ENCODE data around the gene CBR3.
A peak's percentile ranks its signal among the peaks of the same experiment; 100 is the strongest.

CBR3 gene

DNA sequence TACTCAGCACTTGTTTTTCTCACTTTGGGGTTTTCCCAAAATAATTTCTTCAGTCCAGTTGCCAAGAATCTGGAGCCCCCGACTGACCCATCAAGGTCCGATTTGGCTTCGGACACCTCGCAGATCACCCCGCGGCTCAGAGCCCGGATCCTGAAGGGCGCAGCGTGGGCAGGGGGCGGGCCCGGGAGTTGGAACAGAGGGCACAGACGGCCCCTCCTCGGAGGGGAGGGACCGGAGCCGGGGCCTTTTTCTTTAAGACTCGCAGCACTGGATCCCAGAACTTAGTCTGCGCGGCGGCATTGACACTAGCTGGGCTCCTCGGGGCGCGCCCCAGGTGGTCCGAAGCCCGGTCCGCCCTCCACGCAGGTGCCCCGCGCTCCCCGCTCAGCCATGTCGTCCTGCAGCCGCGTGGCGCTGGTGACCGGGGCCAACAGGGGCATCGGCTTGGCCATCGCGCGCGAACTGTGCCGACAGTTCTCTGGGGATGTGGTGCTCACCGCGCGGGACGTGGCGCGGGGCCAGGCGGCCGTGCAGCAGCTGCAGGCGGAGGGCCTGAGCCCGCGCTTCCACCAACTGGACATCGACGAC is at the start of gene CBR3:
Gene CBR3 (plus strand): TSS at position 277 of the 588 bp plus-strand sequence. CDS start 114 bp downstream, at position 391.
- no peak for TF ChIP-seq CTCF (conservative IDR thresholded peaks at IDR 0.05; ENCODE audit: control insufficient read depth, insufficient read depth, low read depth, low read length)
- peak; percentile 37 for DNase-seq (ENCODE audit: low read depth)
- peak within 1 kb of the TSS; percentile 50 for H3K4me3 ChIP-seq (ENCODE audit: control insufficient read depth, low read depth, low read length)

DNA sequence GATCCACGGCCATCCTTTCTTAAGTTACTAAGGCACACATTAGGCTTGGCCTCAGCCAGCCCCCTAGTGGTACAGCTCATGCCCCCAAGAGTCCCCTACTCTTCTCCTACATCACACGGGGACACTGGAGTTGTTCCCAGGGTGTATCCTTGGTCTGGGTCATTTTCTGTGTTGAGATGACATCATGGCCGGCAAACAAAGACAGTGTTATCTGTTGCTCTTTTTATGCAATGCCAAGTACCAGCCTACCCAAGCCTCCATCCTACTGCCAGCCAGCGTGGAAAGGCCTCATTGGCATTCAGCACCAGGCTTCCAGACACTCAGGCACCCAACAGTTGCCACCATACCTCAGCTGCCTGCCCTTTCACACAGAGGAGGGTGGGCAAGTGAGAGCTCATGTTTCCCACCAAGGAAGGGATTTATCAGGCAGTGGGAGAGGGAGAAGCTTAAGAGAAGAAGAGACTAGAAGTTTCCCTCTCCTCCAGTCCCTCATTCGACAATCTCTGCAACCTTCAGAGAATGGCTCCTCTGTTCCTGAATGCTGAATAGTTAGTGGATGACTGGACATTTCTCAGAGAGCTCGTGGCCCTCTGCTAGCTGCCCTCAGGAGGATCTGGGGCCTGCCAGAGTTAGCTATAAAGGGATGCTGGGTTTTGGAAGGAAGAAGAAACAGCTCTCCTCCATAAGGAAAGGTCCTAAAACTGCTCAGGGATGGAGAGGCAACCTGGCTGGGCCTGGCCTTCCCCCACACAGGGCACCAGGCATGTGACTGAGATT is 47.3 kb upstream of the CBR3 start:
- DNase-seq (ENCODE audit: low read depth) = no peak

GRCh38 chr21:36089946-36090345 is 44.9 kb upstream of the CBR3 start:
- no peak for DNase-seq (ENCODE audit: low read depth)

More for the DNA sequence above, 47.3 kb upstream of the CBR3 start:
- no peak for TF ChIP-seq CTCF (conservative IDR thresholded peaks at IDR 0.05; ENCODE audit: control insufficient read depth, insufficient read depth, low read depth, low read length)
- H3K4me3 ChIP-seq (ENCODE audit: control insufficient read depth, low read depth, low read length) = no peak overlapping the region

GRCh38 chr21:36092681-36093080 is 42.2 kb upstream of the CBR3 start:
- TF ChIP-seq CTCF (conservative IDR thresholded peaks at IDR 0.05; ENCODE audit: control insufficient read depth, insufficient read depth, low read depth, low read length) = no peak
- H3K4me3 ChIP-seq (ENCODE audit: control insufficient read depth, low read depth, low read length) = no peak overlapping the region
- DNase-seq (ENCODE audit: low read depth) = no peak

More at GRCh38 chr21:36089946-36090345, 44.9 kb upstream of the CBR3 start:
- no peak overlapping the region for H3K4me3 ChIP-seq (ENCODE audit: control insufficient read depth, low read depth, low read length)
- TF ChIP-seq CTCF (conservative IDR thresholded peaks at IDR 0.05; ENCODE audit: control insufficient read depth, insufficient read depth, low read depth, low read length) = no peak

DNA sequence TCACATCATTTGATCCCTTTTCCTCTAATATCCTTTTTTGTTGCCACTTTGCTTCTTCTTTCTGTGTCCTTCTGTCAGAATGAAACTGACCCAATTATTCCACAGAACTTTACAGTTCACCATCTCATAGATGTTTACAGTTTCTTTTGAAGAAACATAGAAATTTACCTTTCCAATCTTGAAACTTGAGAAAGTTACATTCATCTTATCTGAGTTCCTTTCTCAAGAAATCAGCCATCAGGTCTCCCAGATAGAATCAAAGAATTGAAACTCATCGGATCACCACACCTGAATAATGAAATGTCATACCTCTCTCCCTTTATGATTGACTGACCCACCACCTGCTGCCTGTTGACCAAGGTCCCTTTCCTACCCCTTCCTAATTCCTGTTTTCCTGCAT is 41.4 kb upstream of the CBR3 start:
- TF ChIP-seq CTCF (conservative IDR thresholded peaks at IDR 0.05; ENCODE audit: control insufficient read depth, insufficient read depth, low read depth, low read length) = no peak
- no peak for DNase-seq (ENCODE audit: low read depth)
- H3K4me3 ChIP-seq (ENCODE audit: control insufficient read depth, low read depth, low read length) = no peak overlapping the region

GRCh38 chr21:36096398-36097290 is 38.2 kb upstream of the CBR3 start:
- no peak for TF ChIP-seq CTCF (conservative IDR thresholded peaks at IDR 0.05; ENCODE audit: control insufficient read depth, insufficient read depth, low read depth, low read length)
- DNase-seq (ENCODE audit: low read depth) = no peak
- no peak overlapping the region for H3K4me3 ChIP-seq (ENCODE audit: control insufficient read depth, low read depth, low read length)

Data from fibroblast of mammary gland (primary cell).